ENCODE results near the gene SYNGR3. TPM values are rescaled to one million over a fixed set of nuclear protein-coding genes. Genes with fewer than 3 reads are reported as not detected.
A peak's percentile ranks its signal among the peaks of the same experiment; 100 is the strongest.

The SYNGR3 gene, protein sequence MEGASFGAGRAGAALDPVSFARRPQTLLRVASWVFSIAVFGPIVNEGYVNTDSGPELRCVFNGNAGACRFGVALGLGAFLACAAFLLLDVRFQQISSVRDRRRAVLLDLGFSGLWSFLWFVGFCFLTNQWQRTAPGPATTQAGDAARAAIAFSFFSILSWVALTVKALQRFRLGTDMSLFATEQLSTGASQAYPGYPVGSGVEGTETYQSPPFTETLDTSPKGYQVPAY
- 1 to 10 TPM in 1 of 2 donors, under 1 TPM in 1; 0.52 to 2.1 TPM for total RNA-seq

DNA sequence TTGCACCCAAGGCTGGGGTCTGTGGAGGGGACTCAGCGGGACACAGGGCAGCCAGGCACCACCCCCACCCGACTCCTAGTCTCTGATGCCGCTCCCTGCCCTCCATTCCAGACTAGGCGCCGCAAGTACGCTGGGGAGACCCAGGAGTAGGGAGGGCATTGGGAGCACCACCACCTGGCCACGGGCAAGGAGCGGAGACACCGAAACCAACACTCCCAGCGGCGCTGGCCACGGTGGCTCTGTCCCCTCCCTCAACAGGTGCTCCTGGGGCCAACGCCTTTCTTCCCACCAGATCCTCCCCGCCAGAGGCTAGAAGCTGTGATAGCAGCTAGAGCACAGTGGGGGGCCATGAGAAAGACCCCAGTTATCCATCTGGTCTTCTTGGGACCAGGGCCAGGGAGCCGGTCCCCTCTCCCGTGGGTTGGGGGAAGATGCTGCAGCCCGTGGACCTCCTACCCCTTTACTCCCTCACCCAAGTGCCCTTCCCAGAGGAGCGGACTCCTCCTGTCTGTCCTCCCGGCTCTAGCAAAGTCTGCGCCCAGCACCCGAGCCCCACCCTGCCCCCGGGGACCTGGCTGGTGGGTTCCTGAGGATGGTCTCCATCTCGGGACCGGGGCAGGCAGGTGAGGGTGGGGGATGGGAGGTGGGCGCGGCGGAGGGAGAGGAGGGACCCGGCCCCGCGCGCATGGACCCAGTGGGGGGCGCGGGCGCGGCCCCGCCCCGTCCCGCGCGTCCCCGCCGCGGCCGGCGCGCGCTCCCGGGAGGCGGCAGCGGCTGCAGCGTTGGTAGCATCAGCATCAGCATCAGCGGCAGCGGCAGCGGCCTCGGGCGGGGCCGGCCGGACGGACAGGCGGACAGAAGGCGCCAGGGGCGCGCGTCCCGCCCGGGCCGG lies at the start of gene SYNGR3:
TSS of gene SYNGR3 (plus strand) at position 762 of the 892 bp plus-strand sequence. CDS start 133 bp downstream, outside the sequence.
- Histone ChIP-seq H3K9me3 (no peaks in the 10 kb centered on the region), H3K4me1 (peaks cover 0 to 43% of the 10 kb centered on the region in 2 donors), H3K27me3 (peaks cover 16 to 26% of the 10 kb centered on the region in 2 donors), H3K27ac (no peak within 1 kb of the TSS), H3K4me3 (peak within 1 kb of the TSS; percentile 21 to 31), H3K36me3 (peaks cover 12% of the 10 kb centered on the region)
- no peak for DNase-seq (ENCODE audit: low spot score)
- TF ChIP-seq, protein P1, sequence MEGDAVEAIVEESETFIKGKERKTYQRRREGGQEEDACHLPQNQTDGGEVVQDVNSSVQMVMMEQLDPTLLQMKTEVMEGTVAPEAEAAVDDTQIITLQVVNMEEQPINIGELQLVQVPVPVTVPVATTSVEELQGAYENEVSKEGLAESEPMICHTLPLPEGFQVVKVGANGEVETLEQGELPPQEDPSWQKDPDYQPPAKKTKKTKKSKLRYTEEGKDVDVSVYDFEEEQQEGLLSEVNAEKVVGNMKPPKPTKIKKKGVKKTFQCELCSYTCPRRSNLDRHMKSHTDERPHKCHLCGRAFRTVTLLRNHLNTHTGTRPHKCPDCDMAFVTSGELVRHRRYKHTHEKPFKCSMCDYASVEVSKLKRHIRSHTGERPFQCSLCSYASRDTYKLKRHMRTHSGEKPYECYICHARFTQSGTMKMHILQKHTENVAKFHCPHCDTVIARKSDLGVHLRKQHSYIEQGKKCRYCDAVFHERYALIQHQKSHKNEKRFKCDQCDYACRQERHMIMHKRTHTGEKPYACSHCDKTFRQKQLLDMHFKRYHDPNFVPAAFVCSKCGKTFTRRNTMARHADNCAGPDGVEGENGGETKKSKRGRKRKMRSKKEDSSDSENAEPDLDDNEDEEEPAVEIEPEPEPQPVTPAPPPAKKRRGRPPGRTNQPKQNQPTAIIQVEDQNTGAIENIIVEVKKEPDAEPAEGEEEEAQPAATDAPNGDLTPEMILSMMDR (IDR thresholded peaks at IDR 0.05), result no peak

DNA sequence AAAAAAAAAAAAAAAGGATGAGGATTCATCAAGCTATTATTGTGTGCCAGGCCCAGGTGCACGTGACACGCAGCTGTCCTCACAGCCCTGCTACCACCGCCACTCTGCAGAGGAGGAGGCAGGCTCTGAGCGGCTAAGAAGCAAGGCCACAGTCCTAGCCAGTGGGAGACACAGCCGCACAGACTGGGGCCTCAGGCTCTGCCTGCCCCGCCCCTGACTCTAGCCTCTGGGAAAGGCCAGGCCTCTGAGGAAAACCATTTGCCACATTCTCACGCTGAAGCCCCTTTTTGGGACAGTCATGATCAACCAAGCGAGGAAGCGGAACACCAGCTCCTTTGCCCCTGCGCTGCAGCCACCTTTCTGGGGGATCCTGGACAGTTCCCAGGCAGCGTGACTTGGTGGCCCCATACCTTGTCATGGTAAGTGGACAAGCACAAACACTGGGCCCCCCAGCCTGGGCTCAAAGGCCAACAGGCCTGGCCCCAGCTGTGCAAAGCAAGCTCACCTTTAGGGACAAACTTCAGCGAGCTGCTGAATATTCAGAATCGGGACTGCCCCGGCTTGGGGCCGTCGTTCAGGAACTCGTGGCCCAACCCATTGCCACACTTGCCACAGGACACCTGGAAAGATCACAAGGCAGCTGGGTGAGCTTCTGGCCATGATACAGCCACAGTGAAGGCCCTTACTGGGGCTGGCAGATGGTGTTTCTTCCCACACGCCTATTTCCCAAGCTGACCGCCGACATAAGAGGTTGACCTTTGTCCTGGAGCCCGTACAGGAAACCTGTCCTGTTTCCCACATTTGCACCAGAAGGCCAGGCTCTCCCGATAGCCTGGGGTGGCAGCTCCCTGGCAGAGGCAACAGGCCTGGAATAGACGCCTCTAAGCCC lies 49.3 kb upstream of the SYNGR3 start:
- DNase-seq (ENCODE audit: low spot score), result no peak
- Histone ChIP-seq H3K9me3 (no peaks in the 10 kb centered on the region), H3K27me3 (no peaks in the 10 kb centered on the region), H3K4me1 (peaks cover 0 to 19% of the 10 kb centered on the region in 2 donors), H3K27ac (no peak overlapping the region), H3K36me3 (peaks cover 30% of the 10 kb centered on the region), H3K4me3 (no peak overlapping the region)
- TF ChIP-seq, protein P1 (IDR thresholded peaks at IDR 0.05), result no peak

DNA sequence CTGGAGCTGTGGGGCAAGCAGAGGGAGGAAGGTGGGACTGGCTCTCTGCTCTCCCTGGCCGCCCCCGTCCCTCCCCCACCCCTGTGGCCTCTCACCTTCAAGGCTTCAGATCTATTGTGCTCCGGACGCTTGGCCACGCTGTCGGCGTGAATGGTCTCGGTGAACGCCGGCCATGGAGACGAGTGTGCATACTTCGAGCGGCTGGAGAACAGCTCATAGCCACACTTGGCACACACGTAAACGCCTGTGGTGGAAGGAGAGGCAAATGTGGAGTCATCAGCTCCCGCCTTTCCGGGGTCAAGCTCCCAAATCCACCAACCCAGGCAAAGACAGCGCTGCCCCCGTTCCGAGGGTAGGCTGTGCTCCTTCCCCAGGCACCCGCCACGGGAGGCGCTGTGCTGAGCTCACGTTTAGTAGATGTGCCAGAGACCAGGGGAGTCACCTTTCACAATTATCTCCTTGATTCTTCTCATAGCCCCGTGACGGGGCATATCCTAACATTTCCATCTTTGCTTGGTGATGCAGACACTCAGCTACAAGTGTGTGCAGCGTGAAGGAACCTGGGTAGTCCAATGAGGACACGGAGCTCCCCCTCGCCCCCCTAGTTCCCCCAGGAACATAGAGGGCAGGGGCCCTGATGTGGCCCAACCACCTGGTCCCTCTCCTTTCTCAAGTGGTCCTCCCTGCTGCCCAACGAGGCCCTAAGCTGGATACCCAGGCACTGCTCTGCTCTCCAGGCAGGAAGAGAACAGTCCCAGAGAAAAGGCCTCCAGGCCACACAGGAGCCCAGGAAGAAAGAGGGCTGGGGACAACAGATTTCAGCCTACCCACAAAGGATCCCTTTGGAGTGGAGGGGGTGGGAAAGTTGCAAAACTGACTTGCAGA lies 48.4 kb upstream of the SYNGR3 start:
- H3K27me3 ChIP-seq, result no peaks in the 10 kb centered on the region
- H3K9me3 ChIP-seq, result no peaks in the 10 kb centered on the region
- H3K36me3 ChIP-seq, result peaks cover 30% of the 10 kb centered on the region
- TF ChIP-seq, protein P1 (IDR thresholded peaks at IDR 0.05), result no peak
- peak overlapping the region in 1 of 2 donors; percentile 82 for H3K4me3 ChIP-seq
- H3K27ac ChIP-seq, result peak overlapping the region in 1 of 2 donors; percentile 80
- peaks cover 0 to 19% of the 10 kb centered on the region in 2 donors for H3K4me1 ChIP-seq
- no peak for DNase-seq (ENCODE audit: low spot score)

DNA sequence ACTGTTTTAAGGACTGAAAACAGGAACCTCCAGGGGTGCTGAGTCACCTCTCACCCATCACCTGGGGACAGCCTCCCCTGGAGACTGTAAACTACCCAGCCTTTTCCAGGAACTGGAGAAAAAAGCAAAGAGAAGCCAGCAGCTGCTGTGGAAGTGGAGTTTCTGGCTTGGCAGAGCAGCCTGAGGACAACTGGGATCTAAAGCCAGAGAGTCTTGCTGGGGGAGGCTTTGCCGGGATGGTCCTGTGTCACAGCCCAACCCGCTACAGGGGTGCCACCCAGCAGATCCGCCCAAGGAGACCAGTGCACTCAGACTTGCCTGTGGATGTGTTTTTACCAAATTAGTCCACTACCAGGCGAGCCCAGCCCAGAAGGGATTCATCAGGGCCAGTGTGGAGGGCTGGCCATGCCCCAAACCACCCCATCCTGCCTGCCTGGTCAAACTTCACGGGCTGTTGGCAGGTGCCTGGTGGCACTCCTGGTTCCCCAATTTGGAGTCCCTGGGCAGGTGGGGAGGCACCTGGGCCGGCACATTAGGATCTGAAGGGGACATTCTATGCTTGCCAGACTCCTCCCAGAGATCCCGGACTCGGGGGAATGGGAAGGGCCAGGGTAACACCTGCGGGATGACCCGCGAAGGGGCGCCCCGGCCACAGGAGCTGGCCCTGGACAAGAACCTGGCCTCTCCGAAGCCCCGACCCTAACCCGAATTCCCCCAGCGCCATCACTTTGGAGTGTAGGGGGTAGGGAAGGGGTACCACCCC lies 47.5 kb upstream of the SYNGR3 start:
- H3K4me1 ChIP-seq, result peaks cover 0 to 19% of the 10 kb centered on the region in 2 donors
- peak overlapping the region; percentile 80 to 90 for H3K27ac ChIP-seq
- no peak for DNase-seq (ENCODE audit: low spot score)
- H3K27me3 ChIP-seq, result no peaks in the 10 kb centered on the region
- peaks cover 30% of the 10 kb centered on the region for H3K36me3 ChIP-seq
- H3K9me3 ChIP-seq, result no peaks in the 10 kb centered on the region
- TF ChIP-seq, protein P1 (IDR thresholded peaks at IDR 0.05), result no peak
- H3K4me3 ChIP-seq, result peak overlapping the region; percentile 82 to 94

Data from right atrium auricular region (tissue), 2 donors.